ENCODE data around the gene ADAMTS19.

ADAMTS19 gene

GRCh38 chr5:129724222-129724621 lies 264.1 kb downstream of the ADAMTS19 start:
- TF ChIP-seq SIN3A (IDR thresholded peaks at IDR 0.05; ENCODE audit: borderline replicate concordance, insufficient read depth, low read length) (no peak), POLR2AphosphoS5 (IDR thresholded peaks at IDR 0.05; ENCODE audit: low read depth, low read length) (no peak), REST (IDR thresholded peaks at IDR 0.05; ENCODE audit: insufficient read depth in 1 of 2, low read depth in 2 of 2, low read length in 2 of 2) (no peak), TAF1 (IDR thresholded peaks at IDR 0.05; ENCODE audit: borderline replicate concordance, insufficient read depth, low read length) (no peak), FOXP2 (optimal IDR thresholded peaks at IDR 0.05; ENCODE audit: borderline replicate concordance, extremely low read depth, extremely low read length, insufficient read depth) (no peak)

DNA sequence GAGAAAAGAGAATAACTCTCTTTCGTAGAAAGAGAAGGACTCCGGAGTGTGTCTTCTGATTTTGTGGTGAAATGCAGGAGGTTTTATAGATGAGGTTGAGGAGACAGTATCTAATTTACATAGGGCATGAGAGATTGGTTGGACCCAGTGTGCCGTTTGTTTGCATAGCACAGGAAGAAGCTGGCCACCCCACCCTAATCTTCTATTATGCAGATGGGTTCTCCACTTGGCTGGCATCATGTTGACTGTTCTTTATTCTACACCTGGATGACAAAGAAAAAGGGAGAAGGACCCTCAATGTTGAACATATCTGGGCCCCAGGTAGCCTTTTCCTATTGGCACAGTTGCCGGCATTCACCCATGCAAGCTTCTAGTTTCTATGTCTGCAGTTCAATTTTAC lies 264.5 kb downstream of the ADAMTS19 start:
- TF ChIP-seq FOXP2 (optimal IDR thresholded peaks at IDR 0.05; ENCODE audit: borderline replicate concordance, extremely low read depth, extremely low read length, insufficient read depth) (no peak), TAF1 (IDR thresholded peaks at IDR 0.05; ENCODE audit: borderline replicate concordance, insufficient read depth, low read length) (no peak), SIN3A (IDR thresholded peaks at IDR 0.05; ENCODE audit: borderline replicate concordance, insufficient read depth, low read length) (no peak), POLR2AphosphoS5 (IDR thresholded peaks at IDR 0.05; ENCODE audit: low read depth, low read length) (no peak), REST (IDR thresholded peaks at IDR 0.05; ENCODE audit: insufficient read depth in 1 of 2, low read depth in 2 of 2, low read length in 2 of 2) (no peak)

DNA sequence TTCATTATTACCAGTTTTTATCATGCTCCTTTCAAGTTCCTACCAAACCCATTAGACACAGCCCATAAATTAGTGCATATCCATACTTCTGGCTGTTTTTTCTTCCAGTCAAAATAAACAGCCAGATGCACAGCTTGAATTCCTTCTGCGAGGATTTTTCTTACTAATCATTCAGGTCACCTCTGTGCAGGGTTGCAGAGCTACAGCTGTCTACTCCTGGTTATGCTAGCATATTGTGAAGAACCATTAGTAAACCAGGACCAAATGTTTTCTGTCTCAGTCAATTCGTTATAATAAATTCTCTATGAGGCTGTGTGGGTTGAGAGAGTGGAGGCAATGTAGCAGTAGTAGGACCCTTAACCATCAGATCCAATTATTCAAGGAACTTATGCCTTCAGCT lies 279.7 kb downstream of the ADAMTS19 start:
- TF ChIP-seq TAF1 (IDR thresholded peaks at IDR 0.05; ENCODE audit: borderline replicate concordance, insufficient read depth, low read length) = no peak
- TF ChIP-seq SIN3A (IDR thresholded peaks at IDR 0.05; ENCODE audit: borderline replicate concordance, insufficient read depth, low read length) = no peak
- no peak for TF ChIP-seq POLR2AphosphoS5 (IDR thresholded peaks at IDR 0.05; ENCODE audit: low read depth, low read length)
- TF ChIP-seq FOXP2 (optimal IDR thresholded peaks at IDR 0.05; ENCODE audit: borderline replicate concordance, extremely low read depth, extremely low read length, insufficient read depth) = no peak
- no peak for TF ChIP-seq REST (IDR thresholded peaks at IDR 0.05; ENCODE audit: insufficient read depth in 1 of 2, low read depth in 2 of 2, low read length in 2 of 2)

DNA sequence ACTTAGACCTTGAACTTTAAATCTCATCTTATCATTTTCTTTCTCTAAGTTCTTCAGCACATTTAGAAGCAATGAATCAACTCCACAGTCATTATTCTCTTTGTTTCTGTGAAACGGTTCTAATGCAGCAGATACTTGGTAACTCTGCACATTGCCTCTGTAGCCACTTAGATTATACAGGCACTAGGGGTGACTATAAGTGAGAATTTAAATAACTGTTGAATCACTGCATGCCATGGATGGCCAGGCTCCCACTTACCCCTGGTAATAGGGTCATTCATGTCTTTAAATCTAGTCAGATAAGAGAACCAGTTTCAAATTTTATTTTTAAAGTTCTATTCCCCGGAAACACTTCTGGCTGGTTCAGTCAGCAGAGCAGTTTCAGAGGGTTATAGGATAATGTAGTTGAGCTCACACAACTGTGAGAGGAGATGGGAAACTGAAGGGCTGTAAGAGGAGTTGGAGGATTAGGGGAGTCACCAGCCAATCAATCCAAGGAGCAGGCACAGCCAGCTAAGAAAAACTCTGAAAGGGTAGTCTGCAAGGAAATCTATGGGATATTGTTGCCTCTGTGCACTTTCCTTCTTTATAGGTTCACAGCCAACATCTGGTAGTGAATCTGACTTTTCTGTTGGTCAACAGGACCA lies 283.6 kb downstream of the ADAMTS19 start:
- no peak for TF ChIP-seq SIN3A (IDR thresholded peaks at IDR 0.05; ENCODE audit: borderline replicate concordance, insufficient read depth, low read length)
- TF ChIP-seq REST (IDR thresholded peaks at IDR 0.05; ENCODE audit: insufficient read depth in 1 of 2, low read depth in 2 of 2, low read length in 2 of 2) = no peak
- TF ChIP-seq TAF1 (IDR thresholded peaks at IDR 0.05; ENCODE audit: borderline replicate concordance, insufficient read depth, low read length) = no peak
- no peak for TF ChIP-seq POLR2AphosphoS5 (IDR thresholded peaks at IDR 0.05; ENCODE audit: low read depth, low read length)
- TF ChIP-seq FOXP2 (optimal IDR thresholded peaks at IDR 0.05; ENCODE audit: borderline replicate concordance, extremely low read depth, extremely low read length, insufficient read depth) = no peak
